GM21825 (cell line): ENCODE results near the gene CAV2.
A peak's percentile ranks its signal among the peaks of the same experiment; 100 is the strongest.

ENCODE experiments used
- ATAC-seq: cut with Tn5 transposase; IDR thresholded peaks from one replicate; pipeline ENCODE4 v1.9.1; 2021; ENCODE audit warnings: mild to moderate bottlenecking, moderate library complexity; ENCODE audit not compliant: unreplicated experiment

Gene CAV2

DNA sequence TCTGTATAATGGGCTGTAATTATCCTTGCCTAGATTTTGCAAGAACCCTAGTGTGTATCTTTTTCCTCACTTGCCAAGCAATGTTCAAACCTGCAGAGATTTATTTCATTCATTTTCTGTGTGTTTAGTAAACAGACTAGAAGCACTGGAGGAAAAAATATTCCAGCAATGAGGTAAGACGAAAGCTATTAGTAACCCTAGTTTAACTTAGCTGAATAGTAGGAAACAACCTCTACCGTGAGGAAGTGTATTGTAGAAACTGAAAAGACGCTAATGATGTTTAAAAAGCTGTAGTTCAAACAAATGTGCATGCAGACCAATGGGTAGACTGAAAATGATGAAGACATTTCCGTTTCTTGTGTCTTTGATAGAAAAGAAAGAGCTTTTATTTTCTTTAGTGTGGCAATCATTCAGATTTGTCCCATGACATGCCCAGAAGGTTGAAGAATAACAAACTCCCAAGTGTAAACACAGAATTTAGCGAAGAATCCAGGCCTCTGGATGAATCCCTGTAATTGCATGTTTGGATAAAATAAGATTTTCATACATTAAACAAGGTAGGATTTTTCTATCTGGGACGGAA lies 46.0 kb downstream of the CAV2 start:
- ATAC-seq = no peak

DNA sequence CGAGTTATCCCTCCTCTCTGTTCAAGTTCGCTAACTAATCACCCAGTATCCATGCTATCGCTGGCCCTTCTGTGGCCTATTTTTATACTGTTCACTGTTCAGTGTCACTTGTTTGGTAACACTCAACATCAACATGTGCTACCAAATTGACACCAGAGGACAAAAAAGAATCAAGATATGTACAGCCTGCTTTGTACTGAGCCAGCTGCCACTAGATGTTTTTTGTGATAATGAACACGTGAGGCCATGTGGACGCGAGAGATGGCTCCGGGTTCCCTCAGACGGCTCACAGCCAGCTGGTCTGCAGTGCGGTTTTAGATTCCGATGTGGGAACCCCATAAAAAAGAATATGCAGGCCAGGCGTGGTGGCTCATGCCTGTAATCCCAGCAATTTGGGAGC lies 46.5 kb downstream of the CAV2 start:
- no peak for ATAC-seq

DNA sequence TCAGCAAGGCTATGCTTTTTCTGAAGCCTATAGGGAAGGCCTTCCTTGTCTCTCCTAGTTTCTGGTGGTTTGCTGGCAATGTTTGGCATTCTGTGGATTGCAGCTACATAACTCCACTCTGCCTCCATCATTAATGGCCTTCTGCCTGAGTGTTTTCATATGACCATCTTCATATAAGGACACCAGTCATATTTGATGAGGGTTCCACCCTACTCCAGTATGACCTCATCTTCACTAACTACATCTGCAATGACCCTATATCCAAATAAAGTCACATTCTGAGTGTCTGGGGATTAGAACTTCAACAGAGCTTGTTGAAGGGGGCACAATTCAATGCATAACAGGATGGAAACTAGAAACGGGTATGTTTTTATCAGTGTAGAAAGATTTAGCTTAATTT lies 47.4 kb downstream of the CAV2 start:
- no peak for ATAC-seq

DNA sequence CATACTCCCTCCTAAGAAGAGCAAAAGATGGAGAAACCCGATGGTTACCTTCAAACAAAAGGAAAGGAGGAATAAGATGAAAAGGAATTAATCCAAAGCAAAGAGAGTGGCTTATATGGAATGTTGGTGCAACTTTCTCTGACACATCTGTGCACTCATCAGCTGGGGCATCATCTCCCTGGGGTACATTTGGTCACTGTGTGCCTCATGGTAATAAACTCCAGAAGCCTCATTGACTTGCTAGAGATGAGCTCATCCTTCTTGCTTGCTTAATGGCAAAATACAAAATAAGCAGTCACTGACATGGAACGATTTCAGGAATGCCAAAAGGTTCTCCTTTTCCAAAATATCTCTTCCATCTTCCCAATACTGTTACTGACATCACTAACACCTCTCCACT lies 47.8 kb downstream of the CAV2 start:
- no peak for ATAC-seq

DNA sequence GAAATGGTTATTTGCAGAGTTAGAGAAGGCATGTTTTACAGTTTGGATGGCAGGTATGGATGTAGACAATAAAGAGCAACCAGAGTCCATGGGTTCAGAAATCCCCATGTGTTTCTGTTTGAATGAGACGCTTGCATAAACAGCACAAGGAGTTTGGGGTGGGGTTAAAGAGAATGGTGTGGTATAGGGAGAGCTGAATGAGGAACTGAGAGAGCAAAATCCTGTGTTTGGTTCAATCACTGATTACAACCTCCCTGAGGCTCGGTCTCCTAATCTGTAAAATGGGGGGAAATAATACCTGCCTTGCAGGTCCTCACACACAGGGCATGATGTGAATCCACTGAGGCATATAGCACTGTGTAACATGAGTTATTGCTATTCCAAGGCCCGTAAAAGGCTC lies 49.0 kb downstream of the CAV2 start:
- peak; percentile 92 for ATAC-seq

DNA sequence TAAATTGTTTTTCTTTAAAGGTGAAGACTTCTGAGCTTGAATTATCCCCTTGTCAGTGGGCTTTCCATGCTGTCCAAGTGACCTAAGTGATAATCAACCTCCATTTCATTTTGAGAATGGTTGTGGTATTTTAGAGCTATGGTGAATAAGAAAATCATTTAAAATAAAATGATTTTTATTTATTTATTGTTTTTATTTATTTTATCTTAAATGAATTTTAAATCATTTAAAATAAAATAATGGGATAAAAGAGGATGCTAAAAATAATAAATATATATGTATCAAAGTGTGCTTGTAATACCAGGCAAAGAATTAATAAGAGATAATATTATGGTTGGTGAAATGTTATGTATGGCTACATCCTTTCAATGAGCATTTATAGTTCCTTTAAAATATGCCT lies 49.8 kb downstream of the CAV2 start:
- ATAC-seq = no peak

DNA sequence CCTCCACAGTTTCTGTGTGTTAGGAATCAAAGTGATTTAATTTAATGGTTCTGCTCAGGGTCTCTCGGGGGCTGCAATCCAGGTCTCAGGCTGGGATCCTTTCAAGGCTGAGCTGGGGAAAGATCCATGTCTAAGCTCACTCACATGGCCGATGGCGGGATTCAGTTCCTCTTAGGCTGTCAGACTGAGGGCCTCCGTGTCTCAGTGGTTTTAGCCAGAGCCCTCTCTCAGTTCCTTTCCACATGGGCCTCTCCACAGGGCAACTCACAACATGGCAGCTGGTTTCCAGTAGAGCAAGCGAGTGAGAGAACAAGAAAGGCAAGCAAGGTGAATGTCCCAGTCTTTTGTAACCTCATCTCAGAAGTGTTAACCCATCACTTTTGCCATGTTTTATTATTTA lies 52.2 kb downstream of the CAV2 start:
- no peak for ATAC-seq

DNA sequence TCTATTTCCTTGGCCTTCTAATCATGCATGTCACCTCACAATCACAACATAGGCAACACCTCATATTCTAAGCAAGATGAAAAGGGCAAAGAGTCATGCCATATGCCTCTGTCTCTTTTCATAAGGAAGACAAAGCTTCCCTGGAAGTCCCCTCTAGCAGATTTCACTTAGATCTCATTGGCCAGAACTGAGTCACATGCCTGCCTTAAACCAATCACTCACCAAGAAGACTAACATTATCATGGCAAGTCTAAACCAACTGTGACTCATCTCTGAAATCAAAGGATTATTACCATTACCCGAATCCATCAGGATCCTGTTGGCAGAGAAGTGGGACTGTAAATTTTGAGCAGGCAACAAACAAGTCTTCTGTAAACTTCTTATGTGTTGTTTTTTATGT lies 53.1 kb downstream of the CAV2 start:
- no peak for ATAC-seq

DNA sequence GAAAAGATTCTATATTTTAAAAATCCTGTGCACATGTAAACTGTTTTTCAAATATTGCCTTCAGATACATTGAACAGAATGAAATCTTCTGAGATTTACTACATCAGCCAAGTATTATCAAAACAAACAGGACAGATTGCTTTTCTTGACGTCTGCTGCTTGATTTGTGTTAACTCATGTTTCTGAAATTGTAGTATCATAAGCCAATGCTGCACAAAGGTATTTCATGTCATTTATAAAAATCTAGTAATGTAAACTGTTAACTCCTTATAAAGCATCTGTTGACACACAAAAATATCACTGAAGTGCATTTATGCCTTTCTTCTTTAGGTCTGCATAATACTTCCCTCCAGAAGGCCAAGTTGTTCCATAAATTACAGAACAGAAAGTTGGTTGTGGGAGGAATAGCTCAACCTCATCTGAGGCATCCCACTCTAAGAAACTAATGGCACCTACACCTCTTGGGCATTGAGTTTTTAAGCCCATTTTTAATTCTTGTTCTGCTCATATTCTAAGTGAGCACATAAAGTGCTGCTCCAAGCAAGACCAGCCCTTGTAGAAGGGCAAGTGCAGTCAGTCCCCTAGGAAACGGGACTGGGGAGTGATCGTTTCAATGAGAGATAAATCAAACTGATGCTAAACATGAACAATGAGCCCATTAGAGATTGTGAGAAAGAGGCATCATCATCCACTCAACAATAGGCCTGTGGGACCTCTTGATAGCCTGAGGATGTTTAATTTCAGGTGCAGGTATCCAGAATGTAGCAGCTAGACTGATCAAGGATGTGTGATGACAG lies 53.8 kb downstream of the CAV2 start:
- ATAC-seq = no peak

DNA sequence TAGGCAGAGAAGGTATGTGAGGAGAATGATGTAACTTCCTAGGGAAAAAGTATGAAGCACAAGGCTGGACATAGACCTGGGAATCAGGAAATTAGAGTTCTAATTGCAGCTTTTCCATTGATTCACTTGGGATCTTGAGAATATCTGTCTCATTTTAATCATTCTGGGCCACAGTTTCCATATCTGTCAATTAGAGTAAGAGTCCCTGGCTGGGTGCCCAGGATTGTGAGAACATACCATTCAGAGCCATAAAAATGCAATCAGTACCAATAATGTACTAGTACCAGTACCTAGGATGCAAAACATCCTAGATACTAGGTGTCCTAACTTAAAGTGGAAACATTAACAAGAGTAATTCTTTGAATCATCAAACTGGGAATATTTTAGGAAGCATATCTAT lies 54.9 kb downstream of the CAV2 start:
- ATAC-seq = no peak

DNA sequence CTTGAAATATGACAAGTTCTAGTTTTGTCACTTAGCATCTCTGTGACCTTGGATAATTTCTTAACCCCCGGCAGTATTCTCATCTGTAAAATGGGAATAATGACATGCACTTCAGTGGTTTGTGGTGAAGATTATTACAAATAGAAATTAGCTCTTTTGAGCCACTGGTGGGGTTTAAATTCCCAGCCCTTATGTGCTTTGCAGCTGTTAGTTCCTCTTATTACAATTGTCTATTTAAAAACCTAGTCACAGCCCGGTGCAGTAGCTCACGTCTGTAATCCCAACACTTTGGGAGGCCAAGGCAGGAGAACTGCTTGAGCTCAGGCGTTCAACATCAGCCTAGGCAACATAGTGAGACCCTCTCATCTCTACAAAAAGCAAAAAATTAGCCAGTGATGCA lies 55.4 kb downstream of the CAV2 start:
- ATAC-seq = no peak

DNA sequence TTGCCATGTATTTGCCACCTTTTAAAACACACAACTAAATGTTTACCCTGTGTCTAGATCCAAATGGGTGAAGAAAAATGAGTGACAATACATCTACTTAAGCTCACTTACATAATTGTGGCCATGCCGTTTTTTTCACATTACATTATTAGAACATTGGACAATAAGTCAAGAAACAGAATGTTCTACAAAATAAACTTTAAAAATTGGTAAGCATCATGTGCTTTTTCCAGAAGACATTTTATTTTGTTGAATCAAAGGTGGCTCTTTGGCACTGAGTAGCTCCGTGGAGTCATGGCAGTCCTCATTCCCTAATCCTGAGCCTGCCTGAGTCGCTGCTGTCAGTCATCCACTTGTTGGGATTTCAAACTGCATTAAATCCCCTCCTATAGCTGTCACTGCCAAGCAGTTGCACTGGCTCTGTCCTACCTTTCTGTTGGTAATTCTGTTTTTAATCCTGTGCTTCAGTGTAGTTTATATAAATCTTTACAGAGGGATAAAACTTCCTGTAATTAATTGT lies 57.6 kb downstream of the CAV2 start:
- no peak for ATAC-seq

DNA sequence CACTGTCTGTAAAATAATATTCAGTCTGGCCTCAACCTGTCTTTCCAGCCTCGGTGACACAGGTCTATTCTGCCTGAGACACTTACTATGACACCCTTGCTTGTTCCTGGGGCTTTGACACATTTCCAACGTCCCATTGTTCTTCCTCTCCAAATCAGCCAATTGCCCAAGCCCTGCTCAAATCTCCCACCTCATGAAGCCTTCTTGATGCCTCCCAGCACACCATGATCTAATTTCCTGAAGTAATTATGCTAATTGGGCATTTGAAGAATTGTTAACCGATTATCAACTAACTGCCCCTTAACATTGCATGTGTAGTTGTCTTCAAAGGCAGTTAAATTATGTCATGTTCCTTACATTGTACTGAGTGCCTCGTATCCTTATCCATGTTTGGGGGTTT lies 58.4 kb downstream of the CAV2 start:
- no peak for ATAC-seq
